Esophagus muscularis mucosa (tissue), 4 donors: ENCODE measurements around the gene GLS. TPM values are rescaled to one million over a fixed set of nuclear protein-coding genes. Genes with fewer than 3 reads are reported as not detected.

Experiments
- DNase-seq: peaks from one replicate; pipeline ENCODE4 v3.0.0-alpha.2; 2017; ENCODE audit errors: extremely low spot score
- H3K27ac ChIP-seq, 4 donors: fragments of 200-600 bp; sonication (generic); replicated peaks in 1 of 4; 1 replicate in 3 of 4; 2 replicates in 1 of 4; pipeline ENCODE4 v1.5.1; 2016 to 2019; ENCODE audit warnings: mild to moderate bottlenecking in 1 of 4
- H3K27me3 ChIP-seq, 4 donors: fragments of 200-600 bp; sonication (generic); one replicate each; pipeline versions ENCODE4 v1.5.1 to v1.6.0; 2016 to 2019
- H3K36me3 ChIP-seq, 4 donors: fragments of 200-600 bp; sonication (generic); one replicate each; pipeline ENCODE4 v1.5.1; 2016 to 2019
- H3K4me1 ChIP-seq, 4 donors: fragments of 200-600 bp; sonication (generic); one replicate each; pipeline ENCODE4 v1.5.1; 2016 to 2019
- H3K4me3 ChIP-seq, 4 donors: fragments of 200-600 bp; sonication (generic); 1 replicate in 2 of 4; 2 replicates in 2 of 4; pipeline ENCODE4 v1.5.1; 2016 to 2019; ENCODE audit warnings: mild to moderate bottlenecking in 4 of 4, moderate library complexity in 1 of 4
- H3K9me3 ChIP-seq, 4 donors: fragments of 200-600 bp; sonication (generic); 1 replicate in 3 of 4; 2 replicates in 1 of 4; pipeline ENCODE4 v1.5.1; 2016 to 2019
- CTCF ChIP-seq, 3 experiments: fragments of 200-600 bp in 2 of 3; fragments of 450-650 bp in 1 of 3; sonication (generic) in 2 of 3; IDR thresholded peaks; one replicate each; pipeline ENCODE4 v1.5.1; 2017 to 2019; ENCODE audit warnings: antibody characterized with exemption in 3 of 3, mild to moderate bottlenecking in 2 of 3, moderate library complexity in 1 of 3
- EP300 ChIP-seq: sonication (generic); formaldehyde crosslinking; IDR thresholded peaks from one replicate; pipeline ENCODE4 v1.6.1; 2017; ENCODE audit warnings: antibody characterized with exemption
- POLR2A ChIP-seq: fragments of 450-650 bp; IDR thresholded peaks from one replicate; pipeline ENCODE4 v1.6.1; 2017; ENCODE audit warnings: antibody characterized with exemption, moderate library complexity, mild to moderate bottlenecking, low read depth
- POLR2AphosphoS5 ChIP-seq, 2 donors: sonication (generic); formaldehyde crosslinking; IDR thresholded peaks; one replicate each; pipeline ENCODE4 v1.6.1; 2017; ENCODE audit warnings: antibody characterized with exemption in 2 of 2
- WGBS: methylation state at CpG from one replicate; pipeline ENCODE4 v1.1.5; 2018; 5-methylcytosine and 5-hydroxymethylcytosine counted together
- intact Hi-C: fragments of 100-400 bp; cut with DNase I; formaldehyde crosslinking; loops from one replicate; pipeline ENCODE4 v1.15.1; 2023
- total RNA-seq, 4 donors: library from RNA; depleted of rRNA; stranded (reverse); fragments of >200 nt; gene quantifications; one replicate each; pipeline versions ENCODE4 v1.1.0 to v1.2.1, GENCODE V29; 2016

GLS gene
- total RNA-seq, 4 donors from 2014 or later = 93.6 to 125 (median 94.0) TPM

- no peak for DNase-seq
- Histone ChIP-seq H3K27me3 (no peaks in the 10 kb centered on the region), H3K27ac (no peak overlapping the region), H3K9me3 (no peaks in the 10 kb centered on the region), H3K4me1 (peaks cover 17 to 73% (median 47%) of the 10 kb centered on the region in 4 donors), H3K36me3 (peaks cover 5 to 17% (median 8%) of the 10 kb centered on the region in 4 donors), H3K4me3 (no peak overlapping the region)
- intact Hi-C loops = no loop called here
- TF ChIP-seq POLR2A = no peak
- no peak for TF ChIP-seq CTCF (IDR thresholded peaks at IDR 0.05)
- TF ChIP-seq POLR2AphosphoS5 (IDR thresholded peaks at IDR 0.05) = no peak
- no peak for TF ChIP-seq EP300
These were observed 12.5 kb downstream of the GLS start for GRCh38 chr2:190893157-190893556.

- intact Hi-C loops = no loop called here
- peaks cover 4 to 43% (median 23%) of the 10 kb centered on the region in 4 donors for H3K4me1 ChIP-seq
- H3K4me3 ChIP-seq = no peak overlapping the region
- TF ChIP-seq POLR2A = no peak
- no peak for TF ChIP-seq EP300
- no peak for TF ChIP-seq POLR2AphosphoS5 (IDR thresholded peaks at IDR 0.05)
- no peak for TF ChIP-seq CTCF (IDR thresholded peaks at IDR 0.05)
- H3K9me3 ChIP-seq = no peaks in the 10 kb centered on the region
- no peaks in the 10 kb centered on the region for H3K27me3 ChIP-seq
- no peak for DNase-seq
- no peak overlapping the region for H3K27ac ChIP-seq
- WGBS = 68% methylated on average over 4 of the region's 4 CpGs
- peaks cover 9 to 32% (median 17%) of the 10 kb centered on the region in 4 donors for H3K36me3 ChIP-seq
These were observed 15.9 kb downstream of the GLS start for GRCh38 chr2:190896477-190896876.

- intact Hi-C loops = no loop called here
- Histone ChIP-seq H3K27ac (peak overlapping the region in 3 of 4 donors; percentile 13 to 23 (median 20)), H3K27me3 (no peaks in the 10 kb centered on the region), H3K9me3 (no peaks in the 10 kb centered on the region), H3K36me3 (peaks cover 0 to 60% (median 39%) of the 10 kb centered on the region in 4 donors), H3K4me3 (no peak overlapping the region), H3K4me1 (peaks cover 0 to 15% (median 11%) of the 10 kb centered on the region in 4 donors)
- no peak for TF ChIP-seq POLR2A
- TF ChIP-seq POLR2AphosphoS5 (IDR thresholded peaks at IDR 0.05) = no peak
- no peak for TF ChIP-seq EP300
- TF ChIP-seq CTCF (IDR thresholded peaks at IDR 0.05) = no peak
- no peak for DNase-seq
- 37% methylated on average over 1 of the region's 1 CpG for WGBS
These were observed 23.3 kb downstream of the GLS start for GRCh38 chr2:190903693-190904450.

GRCh38 chr2:190904640-190905261 is 24.1 kb downstream of the GLS start:
- Histone ChIP-seq H3K36me3 (peaks cover 0 to 60% (median 39%) of the 10 kb centered on the region in 4 donors), H3K4me1 (peaks cover 0 to 15% (median 12%) of the 10 kb centered on the region in 4 donors), H3K27me3 (no peaks in the 10 kb centered on the region), H3K4me3 (no peak overlapping the region), H3K27ac (peak overlapping the region in 1 of 4 donors; percentile 13), H3K9me3 (no peaks in the 10 kb centered on the region)
- no peak for DNase-seq
- intact Hi-C loops = no loop called here
- TF ChIP-seq POLR2A (no peak), POLR2AphosphoS5 (IDR thresholded peaks at IDR 0.05) (no peak), CTCF (IDR thresholded peaks at IDR 0.05) (no peak), EP300 (no peak)
- 81% methylated on average over 3 of the region's 3 CpGs for WGBS
